ENCODE data around the gene ZSWIM4.

GRCh38 chr19:13848340-13848677 lies 53.1 kb downstream of the ZSWIM4 start:
- TF ChIP-seq CTCF (IDR thresholded peaks at IDR 0.05) = no peak
- no peak for TF ChIP-seq ZFX (IDR thresholded peaks at IDR 0.05; ENCODE audit: borderline replicate concordance)
